ENCODE measurements around the gene PDZK1IP1. TPM values are rescaled to one million over a fixed set of nuclear protein-coding genes. Genes with fewer than 3 reads are reported as not detected.

Gene PDZK1IP1, protein sequence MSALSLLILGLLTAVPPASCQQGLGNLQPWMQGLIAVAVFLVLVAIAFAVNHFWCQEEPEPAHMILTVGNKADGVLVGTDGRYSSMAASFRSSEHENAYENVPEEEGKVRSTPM
- total RNA-seq = 10 to 100 TPM in 1 of 2 donors, not detected in 1; 30.6 TPM
- total RNA-seq = 0 reads per million in 2 donors

- H3K9me3 ChIP-seq (ENCODE audit: control insufficient read depth, low read length, poor library complexity, severe bottlenecking) = no peaks in the 10 kb centered on the region
- Mint-ChIP-seq H3K36me3 (ENCODE audit: low read depth) (peaks cover 3% of the 10 kb centered on the region), H3K27me3 (peaks cover 27% of the 10 kb centered on the region), H3K4me1 (peaks cover 9% of the 10 kb centered on the region), H3K27ac (no peak within 1 kb of the TSS), H3K4me3 (no peak within 1 kb of the TSS)
- ATAC-seq (no peak), DNase-seq (no peak)
Measured at GRCh38 chr1:47189844-47190508, at the start of gene PDZK1IP1. Gene PDZK1IP1, minus strand, starts transcription at chr1:47190036. Its CDS starts 104 bp downstream, at chr1:47189932.

DNA sequence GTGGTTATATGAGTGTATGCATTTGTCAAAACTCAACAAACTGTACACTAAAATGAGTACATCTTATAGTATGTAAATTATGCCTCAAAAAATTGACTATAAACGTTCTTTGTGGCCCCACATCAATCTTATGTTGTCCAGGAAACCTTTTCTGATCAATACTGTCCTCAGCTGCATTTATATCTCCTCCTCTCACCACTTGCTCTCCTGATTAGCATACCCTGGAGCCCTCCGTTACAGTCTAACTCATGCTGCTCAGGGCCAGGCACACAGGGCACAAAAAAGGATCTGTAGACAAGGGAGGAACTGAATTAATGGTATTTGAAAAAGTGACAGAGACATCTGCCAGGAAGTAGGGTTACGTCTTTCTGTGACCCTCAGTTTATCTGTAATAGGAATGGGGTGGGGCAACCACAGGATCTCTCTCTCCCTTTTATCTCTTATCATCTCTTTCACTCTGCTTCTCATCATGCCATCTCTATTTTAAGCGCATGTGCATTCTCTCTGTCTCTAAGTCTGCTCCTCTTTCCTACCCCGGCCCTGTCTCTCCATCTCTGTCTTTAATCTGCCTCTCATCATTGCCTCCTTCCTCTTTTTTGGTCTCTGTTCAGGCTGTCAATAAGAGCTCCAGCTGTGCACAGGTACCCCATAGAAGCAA, 49.2 kb upstream of the PDZK1IP1 start:
- H3K27ac Mint-ChIP-seq = peak overlapping the region; percentile 0
- peaks cover 66% of the 10 kb centered on the region for H3K27me3 Mint-ChIP-seq
- peaks cover 5% of the 10 kb centered on the region for H3K36me3 Mint-ChIP-seq (ENCODE audit: low read depth)
- H3K4me3 Mint-ChIP-seq = peak overlapping the region; percentile 57
- H3K4me1 Mint-ChIP-seq = peaks cover 14% of the 10 kb centered on the region
- H3K9me3 ChIP-seq (ENCODE audit: control insufficient read depth, low read length, poor library complexity, severe bottlenecking) = no peaks in the 10 kb centered on the region
- DNase-seq (no peak), ATAC-seq (no peak)

DNA sequence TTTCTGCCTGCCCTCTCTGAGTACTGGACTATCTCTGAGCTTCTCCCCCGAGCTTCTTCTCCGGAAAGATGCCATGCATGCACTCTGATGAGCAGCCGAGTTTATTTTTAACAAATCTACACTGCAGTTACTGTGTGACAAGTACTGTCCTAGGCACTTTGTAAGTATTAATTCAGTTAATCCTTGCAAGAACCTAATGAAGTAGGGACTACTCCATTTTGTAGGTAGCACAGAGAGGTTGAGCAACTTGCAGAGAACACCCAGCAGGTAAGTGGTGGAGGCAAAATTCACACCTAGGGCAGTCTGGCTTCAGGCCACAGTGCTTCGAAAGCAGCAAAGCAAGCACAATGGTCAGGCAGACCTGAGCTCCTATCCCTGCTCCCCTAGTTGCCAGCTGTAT, 46.0 kb upstream of the PDZK1IP1 start:
- Mint-ChIP-seq H3K27me3 (peaks cover 68% of the 10 kb centered on the region), H3K4me3 (no peak overlapping the region), H3K4me1 (peaks cover 26% of the 10 kb centered on the region), H3K27ac (no peak overlapping the region), H3K36me3 (ENCODE audit: low read depth) (peaks cover 9% of the 10 kb centered on the region)
- DNase-seq (no peak), ATAC-seq (no peak)
- H3K9me3 ChIP-seq (ENCODE audit: control insufficient read depth, low read length, poor library complexity, severe bottlenecking) = no peaks in the 10 kb centered on the region

DNA sequence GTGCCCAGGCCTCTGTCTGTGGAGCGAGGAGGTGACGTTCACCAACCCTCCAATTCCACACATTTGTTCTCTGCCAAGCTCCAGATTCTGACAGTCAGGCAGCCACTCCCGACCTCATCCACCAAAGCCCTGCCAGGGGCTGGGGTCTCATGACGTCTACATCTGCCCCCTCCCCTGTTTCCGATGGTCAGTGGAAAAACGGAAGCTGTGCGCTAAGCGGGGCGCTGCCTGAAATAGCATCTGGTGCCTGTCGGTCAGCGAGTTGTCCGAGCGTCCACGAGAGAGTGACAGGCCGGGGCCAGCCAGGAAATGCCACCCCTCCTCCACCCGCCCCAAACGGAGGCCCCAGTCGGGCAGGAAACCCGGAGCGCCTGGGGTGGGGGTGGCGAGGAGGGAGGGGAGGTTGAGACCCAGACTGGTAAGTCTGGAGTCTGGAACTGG, 45.4 kb upstream of the PDZK1IP1 start:
- H3K4me1 Mint-ChIP-seq = peaks cover 27% of the 10 kb centered on the region
- H3K27me3 Mint-ChIP-seq = peaks cover 73% of the 10 kb centered on the region
- H3K36me3 Mint-ChIP-seq (ENCODE audit: low read depth) = peaks cover 9% of the 10 kb centered on the region

GRCh38 chr1:47233186-47233585, 43.4 kb upstream of the PDZK1IP1 start:
- no peak for DNase-seq
- Mint-ChIP-seq H3K27ac (no peak overlapping the region), H3K4me3 (no peak overlapping the region), H3K4me1 (peaks cover 23% of the 10 kb centered on the region), H3K36me3 (ENCODE audit: low read depth) (peaks cover 11% of the 10 kb centered on the region), H3K27me3 (peaks cover 83% of the 10 kb centered on the region)
- no peak for ATAC-seq
- H3K9me3 ChIP-seq (ENCODE audit: control insufficient read depth, low read length, poor library complexity, severe bottlenecking) = no peaks in the 10 kb centered on the region

More for the DNA sequence above, 45.4 kb upstream of the PDZK1IP1 start:
- H3K27ac Mint-ChIP-seq = no peak overlapping the region
- ATAC-seq (no peak), DNase-seq (no peak)
- H3K4me3 Mint-ChIP-seq = no peak overlapping the region
- H3K9me3 ChIP-seq (ENCODE audit: control insufficient read depth, low read length, poor library complexity, severe bottlenecking) = no peaks in the 10 kb centered on the region

DNA sequence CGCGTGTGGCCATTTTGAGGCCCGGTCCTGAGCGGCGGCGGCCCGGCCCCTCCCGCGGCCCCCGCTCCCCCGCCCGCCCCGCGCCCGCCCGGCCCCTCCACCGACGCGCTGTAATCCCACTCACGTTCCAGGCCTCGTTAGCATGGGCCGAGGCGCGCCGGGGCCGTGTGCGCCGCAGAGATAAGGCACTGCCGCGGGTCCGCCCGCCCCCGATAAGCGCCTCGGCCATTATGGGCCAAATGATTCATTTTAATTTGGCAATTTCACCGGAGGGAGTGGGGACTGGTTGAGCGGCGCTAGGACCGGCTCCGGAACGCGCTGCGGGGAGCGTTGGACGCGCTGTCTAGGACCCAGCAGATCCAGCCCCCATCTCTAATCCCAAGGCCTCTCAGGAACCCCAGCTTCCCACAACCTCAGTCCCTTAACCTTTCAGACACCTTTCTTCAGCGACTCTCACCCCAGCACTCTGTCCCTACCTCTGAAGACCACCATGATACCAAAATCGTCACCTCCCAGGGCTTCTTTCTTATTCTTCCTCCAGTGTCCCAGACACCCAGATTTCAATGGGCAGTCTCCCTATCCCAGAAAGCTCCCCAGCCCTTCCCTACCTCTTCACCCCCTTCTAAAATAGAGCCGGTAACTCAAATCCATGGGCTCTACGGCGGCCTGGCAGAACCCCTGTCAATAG, 42.5 kb upstream of the PDZK1IP1 start, which contains the start of gene TAL1:
Gene TAL1 (minus strand): TSS at position 39 of the 688 bp plus-strand sequence. CDS start 6,337 bp downstream, outside the sequence.
- no peaks in the 10 kb centered on the region for H3K9me3 ChIP-seq (ENCODE audit: control insufficient read depth, low read length, poor library complexity, severe bottlenecking)
- ATAC-seq (no peak), DNase-seq (no peak)
- Mint-ChIP-seq H3K36me3 (ENCODE audit: low read depth) (peaks cover 11% of the 10 kb centered on the region), H3K4me1 (peaks cover 20% of the 10 kb centered on the region), H3K27ac (peak within 1 kb of the TSS; percentile 27), H3K27me3 (peaks cover 84% of the 10 kb centered on the region), H3K4me3 (peak within 1 kb of the TSS; percentile 84)

- Mint-ChIP-seq H3K4me3 (peak overlapping the region; percentile 84), H3K36me3 (ENCODE audit: low read depth) (peaks cover 11% of the 10 kb centered on the region), H3K27me3 (peaks cover 87% of the 10 kb centered on the region), H3K4me1 (peaks cover 20% of the 10 kb centered on the region), H3K27ac (no peak overlapping the region)
- DNase-seq (no peak), ATAC-seq (peak; percentile 35)
- H3K9me3 ChIP-seq (ENCODE audit: control insufficient read depth, low read length, poor library complexity, severe bottlenecking) = no peaks in the 10 kb centered on the region
Measured at GRCh38 chr1:47231301-47232186, 41.7 kb upstream of the PDZK1IP1 start.

- H3K27ac Mint-ChIP-seq = peak overlapping the region; percentile 27
- H3K4me1 Mint-ChIP-seq = peaks cover 23% of the 10 kb centered on the region
- H3K36me3 Mint-ChIP-seq (ENCODE audit: low read depth) = peaks cover 14% of the 10 kb centered on the region
- peaks cover 95% of the 10 kb centered on the region for H3K27me3 Mint-ChIP-seq
- no peaks in the 10 kb centered on the region for H3K9me3 ChIP-seq (ENCODE audit: control insufficient read depth, low read length, poor library complexity, severe bottlenecking)
- peak overlapping the region; percentile 33 for H3K4me3 Mint-ChIP-seq
- ATAC-seq (peak; percentile 21), DNase-seq (no peak)
Measured at GRCh38 chr1:47230692-47231300, 41.0 kb upstream of the PDZK1IP1 start.

DNA sequence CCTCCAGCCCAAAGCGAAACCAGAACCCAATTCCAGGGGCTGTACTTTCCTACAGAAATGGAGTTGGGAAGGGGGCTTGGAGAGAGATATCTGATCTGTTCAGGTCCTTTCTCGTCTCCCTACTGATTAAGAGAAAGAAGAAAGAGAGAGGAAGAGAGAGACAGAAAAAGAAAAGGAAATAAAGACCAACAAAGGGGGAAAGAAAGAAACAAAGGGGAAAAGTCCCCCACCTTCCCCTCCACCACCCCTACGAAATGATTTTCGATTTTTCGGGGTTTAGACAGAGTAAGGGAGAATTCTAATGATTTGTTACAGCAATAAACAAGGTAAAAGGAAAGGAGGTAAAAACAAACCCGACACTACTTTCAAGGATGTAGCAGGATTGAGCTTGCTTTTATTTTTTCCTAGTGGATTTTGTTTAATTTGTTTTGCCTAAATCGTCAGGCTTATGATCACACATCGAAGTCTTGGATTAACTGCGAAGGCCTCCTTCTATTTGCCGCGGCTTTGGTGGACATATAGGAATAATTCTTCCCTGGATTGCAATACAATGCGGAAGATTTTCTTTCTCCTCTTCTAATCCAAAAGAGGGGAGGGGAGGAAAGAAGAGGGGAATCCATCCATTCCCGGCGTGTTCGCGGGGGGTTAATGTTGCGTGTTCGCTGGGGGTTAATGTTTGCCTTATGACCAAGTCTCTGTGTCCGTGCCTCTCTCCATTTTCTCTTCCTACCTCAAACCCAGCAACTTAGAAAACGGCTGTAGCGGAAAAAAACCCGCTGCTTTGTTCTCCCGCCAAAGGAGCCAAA, 40.3 kb upstream of the PDZK1IP1 start:
- no peaks in the 10 kb centered on the region for H3K9me3 ChIP-seq (ENCODE audit: control insufficient read depth, low read length, poor library complexity, severe bottlenecking)
- peaks cover 15% of the 10 kb centered on the region for H3K36me3 Mint-ChIP-seq (ENCODE audit: low read depth)
- no peak for ATAC-seq
- no peak for DNase-seq
- H3K27ac Mint-ChIP-seq = peak overlapping the region; percentile 27
- peak overlapping the region; percentile 61 for H3K4me3 Mint-ChIP-seq
- H3K27me3 Mint-ChIP-seq = peaks cover 95% of the 10 kb centered on the region
- H3K4me1 Mint-ChIP-seq = peaks cover 23% of the 10 kb centered on the region

GRCh38 chr1:47229031-47229885, 39.4 kb upstream of the PDZK1IP1 start:
- Mint-ChIP-seq H3K4me3 (no peak overlapping the region), H3K36me3 (ENCODE audit: low read depth) (peaks cover 14% of the 10 kb centered on the region), H3K27ac (peak overlapping the region; percentile 32), H3K4me1 (peaks cover 22% of the 10 kb centered on the region), H3K27me3 (peaks cover 86% of the 10 kb centered on the region)
- ATAC-seq (no peak), DNase-seq (no peak)
- no peaks in the 10 kb centered on the region for H3K9me3 ChIP-seq (ENCODE audit: control insufficient read depth, low read length, poor library complexity, severe bottlenecking)

DNA sequence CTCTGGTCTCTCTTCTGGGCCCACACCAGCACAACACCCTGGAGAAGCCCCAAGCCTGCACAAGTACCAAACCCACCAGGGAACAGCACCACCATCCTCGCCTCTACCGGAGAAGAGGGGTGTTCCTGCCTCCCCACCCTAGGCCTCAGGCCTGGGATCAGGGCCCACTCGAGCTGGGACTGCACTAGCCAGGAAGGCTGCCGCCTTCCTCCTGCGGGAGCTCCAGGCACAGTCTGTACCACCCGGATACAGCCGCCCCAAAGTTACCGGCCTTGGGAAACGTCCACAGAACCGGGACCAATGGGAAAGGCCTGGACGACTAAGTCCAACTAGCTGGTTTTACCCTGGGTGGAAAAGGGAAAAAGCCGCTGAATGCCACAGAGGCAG, 38.8 kb upstream of the PDZK1IP1 start:
- DNase-seq = no peak
- Mint-ChIP-seq H3K27me3 (peaks cover 80% of the 10 kb centered on the region), H3K4me1 (peaks cover 18% of the 10 kb centered on the region), H3K36me3 (ENCODE audit: low read depth) (peaks cover 11% of the 10 kb centered on the region), H3K27ac (no peak overlapping the region), H3K4me3 (no peak overlapping the region)
- no peaks in the 10 kb centered on the region for H3K9me3 ChIP-seq (ENCODE audit: control insufficient read depth, low read length, poor library complexity, severe bottlenecking)
- ATAC-seq = no peak
